Activated CD4-positive, alpha-beta memory T cell treated with anti-CD3 and anti-CD28 coated beads for 36 hours (primary cell): ENCODE measurements around the gene HOXA7. TPM values are rescaled to one million over a fixed set of nuclear protein-coding genes. Genes with fewer than 3 reads are reported as not detected.

Experiments
- CTCF ChIA-PET: fragments of 350-600 bp; sonication (Branson Sonifier 250); formaldehyde crosslinking; loops from one replicate; lab custom pipeline; 2021; ENCODE audit warnings: antibody characterized with exemption, inconsistent platforms; lab: Charles Lee
- POLR2A ChIA-PET: fragments of 350-600 bp; sonication (Branson Sonifier 250); formaldehyde crosslinking; loops from one replicate; lab custom pipeline; 2021; ENCODE audit warnings: antibody characterized with exemption; lab: Charles Lee
- DNase-seq: peaks from one replicate; pipeline ENCODE4 v3.0.0-alpha.2; 2020
- H3K27ac Mint-ChIP-seq: one replicate; pipeline ENCODE4 v1.8.0; 2021; ENCODE audit warnings: mixed read lengths
- H3K27me3 Mint-ChIP-seq: one replicate; pipeline ENCODE4 v1.8.0; 2021; ENCODE audit warnings: mixed read lengths
- H3K36me3 Mint-ChIP-seq: one replicate; pipeline ENCODE4 v1.8.0; 2021; ENCODE audit warnings: mixed read lengths
- H3K4me1 Mint-ChIP-seq: one replicate; pipeline ENCODE4 v1.8.0; 2021; ENCODE audit warnings: low read depth, mixed read lengths
- H3K4me3 Mint-ChIP-seq: one replicate; pipeline ENCODE4 v1.8.0; 2021; ENCODE audit warnings: mild to moderate bottlenecking, mixed read lengths
- H3K9me3 Mint-ChIP-seq: one replicate; pipeline ENCODE4 v1.8.0; 2021; ENCODE audit warnings: mixed read lengths
- intact Hi-C: fragments of 100-400 bp; cut with micrococcal nuclease; formaldehyde crosslinking; loops from one replicate; pipeline ENCODE4 v1.15.1; 2023
- total RNA-seq, 2 experiments: library from RNA; stranded (reverse); gene quantifications; one replicate each; pipeline ENCODE4 v1.2.3, GENCODE V29; 2021

The HOXA7 gene
- total RNA-seq, 2 experiments from 2014 or later: not detected

DNA sequence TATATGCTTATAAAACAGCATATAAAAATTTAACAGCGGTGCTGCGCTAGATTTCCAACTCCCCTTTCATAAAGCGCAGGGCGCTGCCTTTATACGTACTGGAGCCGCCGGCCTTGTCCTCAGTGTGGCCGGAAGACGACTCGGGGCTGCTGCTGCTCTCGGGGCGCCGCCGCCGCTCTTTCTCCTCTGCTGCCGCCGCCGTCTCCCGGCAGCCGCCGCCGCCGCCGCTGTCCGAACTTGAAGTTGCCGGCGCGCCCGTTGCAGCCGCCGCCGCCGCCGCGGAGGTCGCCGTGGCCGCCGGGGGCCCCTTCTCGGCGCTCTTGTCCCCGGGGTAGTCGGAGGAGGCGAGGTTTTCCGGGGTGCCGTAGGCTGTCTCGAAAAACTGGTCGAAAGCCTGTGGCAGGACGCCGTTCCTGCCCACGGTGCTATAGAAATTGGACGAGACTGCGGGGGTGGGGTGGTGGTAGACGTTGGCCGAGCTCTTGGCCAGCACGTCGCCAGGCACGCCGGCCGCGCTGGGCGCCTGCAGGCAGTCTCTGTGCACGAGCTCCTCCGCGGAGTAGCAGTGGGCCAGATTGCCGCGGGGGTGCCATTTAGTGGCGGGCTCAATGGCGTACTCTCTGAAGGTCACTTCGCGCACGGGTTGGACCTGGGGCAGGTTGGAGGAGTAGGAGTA, 28.0 kb upstream of the HOXA7 start:
- Mint-ChIP-seq H3K4me3 (peak overlapping the region; percentile 57), H3K27ac (peak overlapping the region; percentile 24), H3K9me3 (no peaks in the 10 kb centered on the region), H3K27me3 (peaks cover 73% of the 10 kb centered on the region), H3K36me3 (peaks cover 4% of the 10 kb centered on the region), H3K4me1 (peaks cover 47% of the 10 kb centered on the region)
- peak; percentile 43 for DNase-seq
- ChIA-PET CTCF (interaction anchor here (1.0 to 6.5 kb wide), 4 partner anchors 10 to 23 kb away, joined by 4 to 45 read pairs (median 6); partner anchors contain the start of gene HOXA9), POLR2A (no interaction called here)
- intact Hi-C loops: loop anchor here (1.0 to 5.0 kb wide), 5 partner anchors 11 to 1322 kb away; partner anchors contain the start of gene HOXA3

DNA sequence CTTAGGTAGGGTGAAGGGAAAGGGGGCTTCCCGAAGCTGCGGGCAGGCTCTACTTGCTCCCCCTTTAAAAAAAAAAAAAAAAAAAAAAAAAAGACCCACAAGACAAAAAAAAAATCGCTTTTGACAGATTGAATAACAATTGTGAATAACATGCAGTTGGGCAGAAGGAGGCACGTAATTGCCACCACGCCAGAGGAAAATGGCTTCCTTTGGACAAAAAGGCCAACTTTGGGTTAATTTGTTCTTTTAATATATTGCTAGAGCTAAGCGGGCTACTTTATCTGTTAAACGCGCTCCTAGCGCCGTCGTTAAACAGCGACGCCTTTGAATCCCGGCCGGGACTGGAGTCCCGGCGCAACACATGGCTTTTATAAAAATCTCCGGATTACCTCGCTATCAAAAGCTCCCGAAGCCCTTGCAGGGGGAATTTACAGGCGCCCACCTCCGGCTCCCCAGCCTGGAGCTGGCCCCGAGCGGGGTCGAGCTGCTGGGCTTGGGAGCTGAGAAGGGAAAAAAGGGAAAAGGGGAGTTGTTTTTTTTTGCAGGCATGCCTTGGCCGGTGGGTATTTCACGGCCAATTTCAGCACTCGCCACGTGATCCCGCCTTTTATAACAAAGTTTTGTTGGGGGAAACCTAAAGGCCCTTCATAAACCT, 27.3 kb upstream of the HOXA7 start:
- intact Hi-C loops: loop anchor here (1.0 to 2.0 kb wide), 2 partner anchors 15 to 18 kb away; no protein-coding TSS in a partner anchor

DNA sequence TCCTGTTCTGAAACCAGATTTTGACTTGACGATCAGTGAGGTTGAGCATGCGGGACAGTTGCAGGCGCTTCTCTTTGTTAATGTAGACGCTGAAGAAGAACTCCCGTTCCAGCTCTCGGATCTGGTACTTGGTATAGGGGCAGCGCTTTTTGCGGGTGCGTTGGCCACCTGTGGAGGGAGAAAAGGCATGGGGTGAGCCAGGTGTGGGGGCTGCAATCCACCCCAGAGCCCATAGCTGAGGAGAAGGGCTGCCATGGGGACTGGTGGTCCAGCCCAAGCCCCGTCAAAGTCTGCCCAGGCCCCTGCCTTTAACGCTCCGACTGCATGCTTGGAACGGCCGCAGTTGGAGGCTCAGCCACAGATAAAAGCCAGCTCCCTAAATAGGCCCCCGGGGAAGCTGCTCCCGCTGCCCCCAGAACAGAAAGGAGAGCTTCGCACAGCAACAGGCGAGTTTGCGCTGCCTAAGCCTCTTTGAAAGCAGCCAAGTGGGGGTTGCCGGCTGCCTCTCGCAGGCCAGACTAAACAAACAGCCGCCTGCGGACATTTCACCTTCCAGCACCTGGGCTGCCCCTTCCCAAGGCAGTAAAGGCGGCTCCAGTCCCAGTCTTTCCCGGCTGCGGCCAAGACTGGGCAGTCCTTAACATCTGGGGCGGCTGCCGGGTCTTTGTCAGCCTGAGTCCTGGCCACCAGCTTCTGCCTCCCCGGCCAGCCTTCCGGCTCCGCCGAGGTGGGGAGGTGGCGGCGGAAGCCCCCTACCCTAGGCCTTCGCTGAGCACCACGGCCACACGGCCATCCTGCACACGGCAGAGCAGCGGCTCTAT, 26.6 kb upstream of the HOXA7 start:
- peaks cover 71% of the 10 kb centered on the region for H3K27me3 Mint-ChIP-seq
- peak; percentile 9 for DNase-seq
- peaks cover 37% of the 10 kb centered on the region for H3K4me1 Mint-ChIP-seq
- H3K27ac Mint-ChIP-seq: no peak overlapping the region
- no peaks in the 10 kb centered on the region for H3K9me3 Mint-ChIP-seq
- ChIA-PET POLR2A (interaction anchor here (1.0 kb wide), 1 partner anchor 13 kb away, joined by 3 read pairs; no protein-coding TSS in a partner anchor), CTCF (interaction anchor here (0.7 to 6.5 kb wide), 5 partner anchors 12 to 22 kb away, joined by 3 to 45 read pairs (median 7); partner anchors contain the start of gene HOXA9)
- intact Hi-C loops: no loop called here
- no peak overlapping the region for H3K4me3 Mint-ChIP-seq
- peaks cover 4% of the 10 kb centered on the region for H3K36me3 Mint-ChIP-seq

More for the DNA sequence above, 27.3 kb upstream of the HOXA7 start:
- POLR2A ChIA-PET: no interaction called here
- H3K27me3 Mint-ChIP-seq: peaks cover 73% of the 10 kb centered on the region
- CTCF ChIA-PET: interaction anchor here (1.7 to 6.5 kb wide), 2 partner anchors 11 to 18 kb away, joined by 7 to 45 read pairs; partner anchors contain the start of gene HOXA9
- peak; percentile 13 for DNase-seq
- H3K4me1 Mint-ChIP-seq: peaks cover 44% of the 10 kb centered on the region
- H3K4me3 Mint-ChIP-seq: peak overlapping the region; percentile 57
- peaks cover 4% of the 10 kb centered on the region for H3K36me3 Mint-ChIP-seq
- H3K9me3 Mint-ChIP-seq: no peaks in the 10 kb centered on the region
- H3K27ac Mint-ChIP-seq: no peak overlapping the region

- intact Hi-C loops: no loop called here
- Mint-ChIP-seq H3K9me3 (no peaks in the 10 kb centered on the region), H3K27ac (no peak overlapping the region), H3K4me3 (no peak overlapping the region), H3K4me1 (peaks cover 31% of the 10 kb centered on the region), H3K36me3 (peaks cover 4% of the 10 kb centered on the region), H3K27me3 (peaks cover 69% of the 10 kb centered on the region)
- CTCF ChIA-PET: interaction anchor here (0.7 to 6.5 kb wide), 7 partner anchors 12 to 33 kb away, joined by 3 to 45 read pairs (median 4); partner anchors contain the start of gene HOXA9
- no peak for DNase-seq
- POLR2A ChIA-PET: interaction anchor here (1.0 kb wide), 1 partner anchor 14 kb away, joined by 3 read pairs; no protein-coding TSS in a partner anchor
Observed at GRCh38 chr7:27182285-27182841, 25.9 kb upstream of the HOXA7 start.

DNA sequence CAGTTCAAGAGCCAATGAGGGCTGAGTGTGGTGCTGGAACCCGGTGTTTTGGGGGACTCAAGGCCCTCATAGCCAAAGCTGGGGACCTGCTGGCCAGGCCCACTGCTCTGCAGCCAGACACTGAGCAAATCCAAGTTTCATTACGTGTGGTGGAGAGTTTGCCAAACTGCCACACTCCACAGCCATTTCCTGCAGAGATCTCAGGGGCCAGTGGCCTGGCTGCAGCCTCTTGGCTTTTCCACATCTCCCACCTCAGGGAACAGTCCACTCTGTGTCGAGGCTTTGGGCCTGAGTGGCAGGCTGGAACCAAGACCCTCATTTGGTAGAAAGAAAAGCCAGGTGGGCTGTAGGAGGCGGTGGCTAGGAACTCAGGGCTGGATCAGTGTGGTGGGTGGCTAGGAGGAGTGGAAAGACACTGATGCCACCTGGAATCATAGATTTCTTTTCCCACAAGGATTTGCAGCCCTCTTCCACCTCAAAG, 25.4 kb upstream of the HOXA7 start:
- Mint-ChIP-seq H3K27ac (no peak overlapping the region), H3K4me1 (peaks cover 28% of the 10 kb centered on the region), H3K36me3 (peaks cover 4% of the 10 kb centered on the region), H3K4me3 (no peak overlapping the region), H3K27me3 (peaks cover 67% of the 10 kb centered on the region), H3K9me3 (no peaks in the 10 kb centered on the region)
- CTCF ChIA-PET: interaction anchor here (1.0 to 6.5 kb wide), 5 partner anchors 11 to 32 kb away, joined by 3 to 45 read pairs (median 4); no protein-coding TSS in a partner anchor
- peak; percentile 4 for DNase-seq
- intact Hi-C loops: no loop called here
- POLR2A ChIA-PET: interaction anchor here (1.0 kb wide), 1 partner anchor 14 kb away, joined by 3 read pairs; no protein-coding TSS in a partner anchor

- Mint-ChIP-seq H3K36me3 (peaks cover 4% of the 10 kb centered on the region), H3K4me1 (peaks cover 21% of the 10 kb centered on the region), H3K4me3 (no peak overlapping the region), H3K9me3 (no peaks in the 10 kb centered on the region), H3K27ac (no peak overlapping the region), H3K27me3 (peaks cover 69% of the 10 kb centered on the region)
- ChIA-PET CTCF (interaction anchor here (0.5 to 3.4 kb wide), 30 partner anchors 10 to 1443 kb away, joined by 3 to 22 read pairs (median 4); partner anchors contain the start of gene HOXA9), POLR2A (no interaction called here)
- peak; percentile 1 for DNase-seq
- intact Hi-C loops: no loop called here
Observed at GRCh38 chr7:27180431-27181420, 24.3 kb upstream of the HOXA7 start.

GRCh38 chr7:27179503-27180430, 23.3 kb upstream of the HOXA7 start:
- ChIA-PET CTCF (interaction anchor here (0.5 to 3.4 kb wide), 32 partner anchors 9 to 1770 kb away, joined by 3 to 22 read pairs (median 4); partner anchors contain the start of genes HOXA5 and HOXA9), POLR2A (no interaction called here)
- H3K27me3 Mint-ChIP-seq: peaks cover 69% of the 10 kb centered on the region

GRCh38 chr7:27179030-27179429, 22.6 kb upstream of the HOXA7 start:
- POLR2A ChIA-PET: no interaction called here
- Mint-ChIP-seq H3K36me3 (no peaks in the 10 kb centered on the region), H3K9me3 (no peaks in the 10 kb centered on the region), H3K27me3 (peaks cover 71% of the 10 kb centered on the region), H3K4me3 (no peak overlapping the region), H3K4me1 (peaks cover 12% of the 10 kb centered on the region), H3K27ac (no peak overlapping the region)
- DNase-seq: no peak
- CTCF ChIA-PET: interaction anchor here (1.1 to 3.4 kb wide), 20 partner anchors 8 to 809 kb away, joined by 3 to 22 read pairs (median 6); partner anchors contain the start of genes HOXA5 and HOXA9
- intact Hi-C loops: loop anchor here (5.0 kb wide), 1 partner anchor 1322 kb away; no protein-coding TSS in a partner anchor

More at GRCh38 chr7:27179503-27180430, 23.3 kb upstream of the HOXA7 start:
- Mint-ChIP-seq H3K4me1 (peaks cover 13% of the 10 kb centered on the region), H3K4me3 (no peak overlapping the region), H3K36me3 (peaks cover 2% of the 10 kb centered on the region), H3K27ac (no peak overlapping the region), H3K9me3 (no peaks in the 10 kb centered on the region)
- intact Hi-C loops: loop anchor here (5.0 kb wide), 1 partner anchor 1322 kb away; no protein-coding TSS in a partner anchor
- peak; percentile 68 for DNase-seq

DNA sequence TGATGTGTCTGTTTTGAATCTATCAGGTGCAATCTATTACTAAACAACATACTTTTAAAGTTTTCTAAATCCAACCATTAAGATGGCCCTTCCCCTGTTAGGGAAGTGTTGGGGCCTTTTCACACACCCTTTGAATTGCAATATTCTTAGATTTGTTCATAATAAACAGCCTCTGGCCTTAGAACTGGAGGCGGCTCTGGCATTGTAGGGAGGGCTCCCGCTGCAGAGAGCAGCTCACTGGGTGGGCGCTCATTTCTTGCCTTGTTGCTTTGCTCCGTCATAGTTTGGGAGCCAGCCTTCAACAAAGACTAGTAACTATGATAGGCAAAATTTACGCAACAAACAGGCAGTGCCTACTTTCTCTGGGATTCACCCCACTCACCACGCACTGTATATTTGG, 21.9 kb upstream of the HOXA7 start:
- Mint-ChIP-seq H3K27me3 (peaks cover 67% of the 10 kb centered on the region), H3K9me3 (no peaks in the 10 kb centered on the region), H3K36me3 (no peaks in the 10 kb centered on the region), H3K4me3 (no peak overlapping the region), H3K27ac (no peak overlapping the region), H3K4me1 (peaks cover 10% of the 10 kb centered on the region)
- POLR2A ChIA-PET: no interaction called here
- DNase-seq: peak; percentile 2
- intact Hi-C loops: loop anchor here (5.0 kb wide), 1 partner anchor 1321 kb away; no protein-coding TSS in a partner anchor
- CTCF ChIA-PET: interaction anchor here (1.4 to 3.4 kb wide), 8 partner anchors 10 to 491 kb away, joined by 3 to 22 read pairs (median 10); partner anchors contain the start of genes HOXA5 and HOXA9
